Brain microvascular endothelial cell (primary cell): Measurements from ENCODE around the gene PANK1.

ENCODE experiments used
- DNase-seq: peaks from one replicate; pipeline ENCODE4 v3.0.0-alpha.2; 2020
- H3K27ac ChIP-seq: fragments of 250-450 bp; sonication (Bioruptor Pico); 2 replicates; pipeline ENCODE4 v1.5.1; 2020; ENCODE audit warnings: mild to moderate bottlenecking, moderate library complexity
- H3K27me3 ChIP-seq: fragments of 250-450 bp; sonication (Bioruptor Pico); replicated peaks from 2 replicates; pipeline ENCODE4 v1.5.1; 2020; ENCODE audit warnings: mild to moderate bottlenecking
- H3K36me3 ChIP-seq: fragments of 250-450 bp; sonication (Bioruptor Pico); replicated peaks from 2 replicates; pipeline ENCODE4 v1.5.1; 2020; ENCODE audit warnings: mild to moderate bottlenecking
- H3K4me3 ChIP-seq: 2 replicates; pipeline ENCODE4 v1.5.1; 2011; ENCODE audit warnings: low read depth, mild to moderate bottlenecking, control low read depth, low read length, moderate library complexity
- CTCF ChIP-seq: IDR thresholded peaks from 2 replicates; pipeline ENCODE4 v1.5.1; 2011; ENCODE audit warnings: low read depth, mild to moderate bottlenecking, moderate library complexity, low read length, control low read depth, inconsistent platforms; ENCODE audit errors: missing control alignments
- in situ Hi-C: cut with HindIII; loops from 2 replicates; pipeline ENCODE4 v1.10.0; 2017; ENCODE audit warnings: low sequenced_read_pairs, low pct_ligation_motif_present

Gene PANK1

DNA sequence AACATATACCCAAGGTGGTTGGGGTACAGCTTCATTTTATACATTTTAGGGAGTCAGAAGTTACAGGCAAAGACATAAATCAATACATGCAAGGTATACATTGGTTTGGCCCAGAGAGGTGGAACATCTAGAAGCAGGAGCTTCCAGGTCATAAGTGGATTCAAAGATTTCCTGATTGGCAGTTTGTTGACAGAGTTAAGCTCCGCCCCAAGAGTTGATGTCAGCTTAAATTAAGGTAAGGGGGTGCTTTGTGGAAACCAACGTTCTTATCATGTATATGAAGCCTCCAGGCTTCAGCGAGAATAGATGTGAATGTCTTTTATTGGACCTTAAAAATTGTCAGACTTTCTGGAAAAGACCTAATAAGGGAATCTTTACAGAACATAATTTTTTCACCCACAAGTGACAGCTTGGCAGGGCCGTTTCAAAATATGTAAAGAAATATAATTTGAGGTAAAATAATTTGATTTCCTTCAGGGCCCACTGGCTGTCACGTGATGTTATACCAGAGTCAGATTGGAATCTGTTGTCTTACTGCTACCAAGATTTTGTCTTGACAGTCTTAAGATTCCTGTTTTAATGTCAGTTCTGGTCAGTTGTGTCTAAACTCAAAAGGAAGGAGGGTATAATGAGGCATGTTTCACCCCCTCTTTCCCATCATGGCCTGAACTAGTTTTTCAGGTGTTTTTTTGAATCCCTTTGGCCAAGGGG lies 6.3 kb upstream of the PANK1 start:
- Histone ChIP-seq H3K27me3 (no peaks in the 10 kb centered on the region), H3K27ac (no peak overlapping the region), H3K4me3 (no peak overlapping the region), H3K36me3 (no peaks in the 10 kb centered on the region)
- DNase-seq, result no peak
- in situ Hi-C loops, result no loop called here
- no peak for TF ChIP-seq CTCF

DNA sequence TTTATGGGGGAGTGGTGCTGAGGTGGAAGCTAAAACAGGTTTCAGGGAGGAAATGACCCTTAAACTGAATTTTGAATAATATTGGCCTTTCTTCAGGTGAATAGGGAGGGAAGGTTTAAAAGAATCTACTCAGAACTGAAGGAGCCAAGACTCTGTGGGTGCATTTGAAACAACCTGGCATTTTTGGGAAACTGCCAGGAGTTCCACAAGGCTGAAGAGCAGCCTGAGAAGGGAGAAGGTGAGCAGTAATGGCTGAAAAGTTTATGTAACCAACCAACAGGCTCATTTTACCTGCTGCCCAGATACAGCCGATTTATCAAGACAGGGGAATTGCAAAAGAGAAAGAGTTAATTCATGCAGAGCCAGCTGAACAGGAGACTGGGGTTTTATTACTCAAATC lies 4.0 kb upstream of the PANK1 start:
- DNase-seq, result no peak
- no peak for TF ChIP-seq CTCF

GRCh38 chr10:89648074-89648473 lies 3.0 kb upstream of the PANK1 start:
- Histone ChIP-seq H3K27ac (no peak overlapping the region), H3K27me3 (no peaks in the 10 kb centered on the region), H3K36me3 (no peaks in the 10 kb centered on the region), H3K4me3 (no peak overlapping the region)
- in situ Hi-C loops, result no loop called here
- no peak for DNase-seq
- no peak for TF ChIP-seq CTCF

More for the DNA sequence above, 4.0 kb upstream of the PANK1 start:
- in situ Hi-C loops, result no loop called here
- H3K27ac ChIP-seq, result no peak overlapping the region
- no peaks in the 10 kb centered on the region for H3K27me3 ChIP-seq
- H3K36me3 ChIP-seq, result no peaks in the 10 kb centered on the region
- H3K4me3 ChIP-seq, result no peak overlapping the region

- no peak overlapping the region for H3K4me3 ChIP-seq
- no peaks in the 10 kb centered on the region for H3K27me3 ChIP-seq
- no peaks in the 10 kb centered on the region for H3K36me3 ChIP-seq
- no peak overlapping the region for H3K27ac ChIP-seq
- in situ Hi-C loops, result no loop called here
- no peak for TF ChIP-seq CTCF
- DNase-seq, result no peak
These were observed 2.0 kb upstream of the PANK1 start for GRCh38 chr10:89646889-89647657.

DNA sequence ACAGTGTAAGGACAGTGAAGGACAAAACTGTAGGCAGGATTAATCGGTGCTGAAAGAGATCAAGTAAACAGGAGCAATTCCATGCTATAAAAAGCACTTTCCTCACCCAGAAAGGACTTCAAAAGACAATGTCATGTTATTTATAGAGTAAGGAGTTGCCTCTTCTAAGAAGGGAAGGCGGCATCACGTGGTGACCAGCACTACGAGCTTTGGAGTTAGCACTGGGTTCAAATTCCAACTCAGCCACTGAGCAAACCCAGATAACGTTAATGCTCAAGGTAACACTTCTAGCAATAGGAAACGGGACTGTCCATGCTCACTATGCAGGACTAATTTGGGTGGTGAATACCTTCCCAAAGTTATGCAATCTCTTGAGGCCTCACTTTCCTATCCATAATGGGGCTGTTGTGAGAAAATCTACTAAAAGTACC lies 715 bp upstream of the PANK1 start:
- in situ Hi-C loops, result no loop called here
- H3K36me3 ChIP-seq, result no peaks in the 10 kb centered on the region
- H3K27ac ChIP-seq, result peak overlapping the region; percentile 81
- DNase-seq, result no peak
- no peaks in the 10 kb centered on the region for H3K27me3 ChIP-seq
- H3K4me3 ChIP-seq, result peak overlapping the region; percentile 78
- no peak for TF ChIP-seq CTCF
